ENCODE results near the gene MICALL1. TPM values are rescaled to one million over a fixed set of nuclear protein-coding genes. Genes with fewer than 3 reads are reported as not detected.

MICALL1 gene
- total and polyA plus RNA-seq, 10 donors: 3.8 to 29.4 (median 18.6) TPM

DNA sequence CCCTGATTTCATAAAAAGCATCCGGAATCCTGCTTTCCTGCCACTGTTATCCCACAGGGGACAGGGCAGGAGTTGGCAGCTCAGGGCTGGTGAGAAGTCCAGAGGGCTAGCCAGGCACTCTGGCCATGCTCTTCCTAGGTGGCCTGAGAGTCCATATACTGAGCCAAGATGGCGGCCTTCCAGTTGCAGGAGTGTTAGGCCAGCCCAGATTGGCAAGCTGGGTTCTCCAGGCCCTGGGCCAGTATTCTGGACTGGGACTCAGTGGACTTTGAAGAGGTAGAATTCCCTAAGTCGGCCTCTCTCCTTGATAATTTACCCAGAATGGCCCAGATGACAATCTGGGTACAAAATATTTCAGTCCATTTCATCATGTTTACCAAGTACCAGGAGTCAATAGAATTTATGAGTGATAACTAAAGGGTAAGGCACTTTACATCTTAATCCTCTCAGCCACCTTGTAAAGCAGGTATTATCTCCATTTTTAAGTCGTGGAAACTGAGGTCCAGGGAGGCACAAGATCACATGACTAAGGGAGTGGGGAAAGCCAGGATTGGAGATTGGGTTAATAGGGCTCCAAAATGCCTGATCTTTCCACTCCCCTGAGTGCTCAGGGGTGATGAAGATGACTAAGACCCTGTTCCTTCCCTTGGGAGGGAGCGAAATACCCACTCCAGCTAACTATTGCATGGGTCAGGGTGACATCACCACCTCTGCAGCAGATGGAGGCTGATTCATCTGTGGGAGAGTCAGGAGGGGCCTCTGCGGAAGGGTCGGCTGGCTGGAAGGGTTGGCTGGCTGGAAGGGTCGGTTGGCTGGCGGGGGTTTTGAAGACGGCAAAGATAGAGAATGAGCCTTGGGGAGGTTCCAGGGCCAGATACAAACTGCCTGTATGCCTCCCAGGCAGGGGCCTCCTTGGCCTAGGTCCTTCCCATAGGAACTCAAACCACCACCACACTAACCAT is 1.2 kb upstream of the MICALL1 start:
- Histone ChIP-seq H3K4me1 (peaks cover 2 to 25% (median 22%) of the 10 kb centered on the region in 6 donors), H3K4me3 (peak overlapping the region in 3 of 8 donors; percentile 58 to 88 (median 71)), H3K9me3 (no peaks in the 10 kb centered on the region), H3K27me3 (replicated peaks in 1 of 7) (no peaks in the 10 kb centered on the region), H3K36me3 (peaks cover 0 to 5% (median 0%) of the 10 kb centered on the region in 6 donors), H3K27ac (peak overlapping the region in 2 of 8 donors; percentile 86 to 93)
- WGBS, 5 donors: 75 to 92% (median 80%) methylated on average over 10 of the region's 10 CpGs
- TF ChIP-seq POLR2AphosphoS5 (IDR thresholded peaks at IDR 0.05): no peak
- TF ChIP-seq, protein P1, sequence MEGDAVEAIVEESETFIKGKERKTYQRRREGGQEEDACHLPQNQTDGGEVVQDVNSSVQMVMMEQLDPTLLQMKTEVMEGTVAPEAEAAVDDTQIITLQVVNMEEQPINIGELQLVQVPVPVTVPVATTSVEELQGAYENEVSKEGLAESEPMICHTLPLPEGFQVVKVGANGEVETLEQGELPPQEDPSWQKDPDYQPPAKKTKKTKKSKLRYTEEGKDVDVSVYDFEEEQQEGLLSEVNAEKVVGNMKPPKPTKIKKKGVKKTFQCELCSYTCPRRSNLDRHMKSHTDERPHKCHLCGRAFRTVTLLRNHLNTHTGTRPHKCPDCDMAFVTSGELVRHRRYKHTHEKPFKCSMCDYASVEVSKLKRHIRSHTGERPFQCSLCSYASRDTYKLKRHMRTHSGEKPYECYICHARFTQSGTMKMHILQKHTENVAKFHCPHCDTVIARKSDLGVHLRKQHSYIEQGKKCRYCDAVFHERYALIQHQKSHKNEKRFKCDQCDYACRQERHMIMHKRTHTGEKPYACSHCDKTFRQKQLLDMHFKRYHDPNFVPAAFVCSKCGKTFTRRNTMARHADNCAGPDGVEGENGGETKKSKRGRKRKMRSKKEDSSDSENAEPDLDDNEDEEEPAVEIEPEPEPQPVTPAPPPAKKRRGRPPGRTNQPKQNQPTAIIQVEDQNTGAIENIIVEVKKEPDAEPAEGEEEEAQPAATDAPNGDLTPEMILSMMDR (IDR thresholded peaks at IDR 0.05 in 8 of 11, conservative IDR thresholded peaks at IDR 0.05 in 3 of 11): no peak
- TF ChIP-seq POLR2A (IDR thresholded peaks at IDR 0.05): no peak
- intact Hi-C loops (cut with DNase I; ENCODE audit: low total_unique reads): no loop called here
- DNase-seq: no peak

GRCh38 chr22:37906364-37907008 is 389 bp downstream of the MICALL1 start:
- H3K27me3 ChIP-seq (replicated peaks in 1 of 7): no peaks in the 10 kb centered on the region
- H3K27ac ChIP-seq: peak overlapping the region; percentile 3 to 93 (median 80)
- peak; percentile 89 for DNase-seq
- no peaks in the 10 kb centered on the region for H3K9me3 ChIP-seq
- intact Hi-C loops (cut with DNase I; ENCODE audit: low total_unique reads): no loop called here
- 1 to 7% (median 2%) methylated on average over 5 to 75 of the region's 75 CpGs for WGBS, 5 donors
- TF ChIP-seq POLR2A (IDR thresholded peaks at IDR 0.05) (no peak), POLR2AphosphoS5 (IDR thresholded peaks at IDR 0.05) (no peak)
- TF ChIP-seq, protein P1 (IDR thresholded peaks at IDR 0.05 in 8 of 11, conservative IDR thresholded peaks at IDR 0.05 in 3 of 11): no peak
- H3K4me1 ChIP-seq: peaks cover 2 to 27% (median 22%) of the 10 kb centered on the region in 6 donors
- peak overlapping the region; percentile 15 to 88 (median 52) for H3K4me3 ChIP-seq
- peaks cover 0 to 16% (median 0%) of the 10 kb centered on the region in 6 donors for H3K36me3 ChIP-seq

DNA sequence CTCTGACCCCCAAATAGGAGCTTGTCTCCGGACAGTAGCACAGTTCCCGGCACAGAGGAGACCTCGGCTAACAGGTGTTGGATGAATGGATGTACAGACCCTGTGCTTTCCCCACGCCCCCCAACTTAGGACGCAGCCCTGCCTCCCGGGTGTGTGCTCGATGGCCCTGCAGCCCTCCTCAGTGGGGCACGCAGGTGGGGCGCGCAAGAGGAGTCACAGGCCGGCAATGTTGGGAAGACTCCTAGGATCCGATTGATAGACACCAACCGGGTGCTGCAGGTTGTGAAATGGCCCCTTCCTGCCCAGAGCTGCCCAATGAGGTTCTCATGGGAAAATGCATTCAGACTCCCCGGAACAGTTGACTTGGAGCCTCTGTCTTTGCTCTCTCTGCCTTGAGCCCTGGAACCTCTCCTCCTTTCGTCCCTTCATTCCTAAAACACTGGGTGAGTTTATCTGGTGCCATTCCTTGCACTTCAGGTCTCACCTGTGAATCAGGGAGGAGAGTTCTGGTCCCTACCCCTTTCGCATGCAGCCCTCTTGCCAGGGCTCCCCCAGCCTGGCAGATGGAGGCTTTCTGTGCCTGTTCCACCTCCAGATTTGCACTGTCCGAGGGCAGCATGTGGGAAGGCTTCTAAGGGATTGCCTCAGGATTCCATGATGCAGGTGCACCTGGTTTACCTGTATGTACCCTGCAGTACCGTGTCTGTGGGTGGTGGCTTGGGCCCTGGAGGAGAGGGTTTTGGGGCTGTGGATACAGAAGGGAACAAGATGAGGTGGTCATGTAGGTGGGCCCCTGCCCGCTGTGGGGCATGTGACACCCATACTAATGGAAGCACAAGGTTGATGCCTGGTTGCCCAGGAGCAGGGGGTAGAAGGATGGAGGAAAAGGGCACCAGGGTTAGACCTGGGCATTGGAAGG is 1.2 kb downstream of the MICALL1 start:
- DNase-seq: no peak
- Histone ChIP-seq H3K27me3 (replicated peaks in 1 of 7) (no peaks in the 10 kb centered on the region), H3K4me3 (peak overlapping the region in 7 of 8 donors; percentile 47 to 88 (median 58)), H3K27ac (peak overlapping the region in 6 of 8 donors; percentile 73 to 93 (median 84)), H3K36me3 (peaks cover 0 to 24% (median 0%) of the 10 kb centered on the region in 6 donors), H3K4me1 (peaks cover 2 to 31% (median 22%) of the 10 kb centered on the region in 6 donors), H3K9me3 (no peaks in the 10 kb centered on the region)
- WGBS, 5 donors: 55 to 70% (median 65%) methylated on average over 16 to 19 of the region's 19 CpGs
- TF ChIP-seq POLR2AphosphoS5 (IDR thresholded peaks at IDR 0.05): no peak
- TF ChIP-seq, protein P1 (IDR thresholded peaks at IDR 0.05 in 8 of 11, conservative IDR thresholded peaks at IDR 0.05 in 3 of 11): no peak
- intact Hi-C loops (cut with DNase I; ENCODE audit: low total_unique reads): no loop called here

All from spleen (tissue), 11 donors.